ENCODE measurements around the gene EIF4E. TPM values are rescaled to one million over a fixed set of nuclear protein-coding genes. Genes with fewer than 3 reads are reported as not detected.

EIF4E gene
- total RNA-seq, result 151 and 156 TPM in 2 replicates

GRCh38 chr4:98928505-98929340 is at the start of gene EIF4E:
Gene EIF4E (minus strand): TSS chr4:98929133. CDS start chr4:98929112, 21 bp downstream.
- peak; percentile 98 for DNase-seq
- intact Hi-C loops (cut with micrococcal nuclease), result loop anchor here (1.0 to 10.0 kb wide), 13 partner anchors 67 to 1022 kb away; partner anchors contain the start of genes ADH5, H2AZ1, METAP1 and RAP1GDS1
- Mint-ChIP-seq H3K4me1 (peaks cover 38% of the 10 kb centered on the region), H3K9me3 (no peaks in the 10 kb centered on the region), H3K4me3 (peak within 1 kb of the TSS; percentile 90), H3K27ac (peak within 1 kb of the TSS; percentile 97), H3K27me3 (no peaks in the 10 kb centered on the region), H3K36me3 (ENCODE audit: low read depth) (peaks cover 16% of the 10 kb centered on the region)

- Mint-ChIP-seq H3K9me3 (no peaks in the 10 kb centered on the region), H3K36me3 (ENCODE audit: low read depth) (no peaks in the 10 kb centered on the region), H3K27me3 (peaks cover 18% of the 10 kb centered on the region), H3K4me3 (no peak overlapping the region), H3K4me1 (no peaks in the 10 kb centered on the region), H3K27ac (no peak overlapping the region)
- DNase-seq, result no peak
- intact Hi-C loops (cut with micrococcal nuclease), result no loop called here
Measured at GRCh38 chr4:98977557-98977956, 48.6 kb upstream of the EIF4E start.

- H3K27me3 Mint-ChIP-seq, result peaks cover 19% of the 10 kb centered on the region
- no peak for DNase-seq
- H3K4me3 Mint-ChIP-seq, result no peak overlapping the region
- no peaks in the 10 kb centered on the region for H3K9me3 Mint-ChIP-seq
- no peak overlapping the region for H3K27ac Mint-ChIP-seq
- H3K36me3 Mint-ChIP-seq (ENCODE audit: low read depth), result no peaks in the 10 kb centered on the region
- H3K4me1 Mint-ChIP-seq, result no peaks in the 10 kb centered on the region
- intact Hi-C loops (cut with micrococcal nuclease), result no loop called here
Measured at GRCh38 chr4:98976716-98977115, 47.8 kb upstream of the EIF4E start.

- H3K27ac Mint-ChIP-seq, result no peak overlapping the region
- H3K9me3 Mint-ChIP-seq, result no peaks in the 10 kb centered on the region
- no peak overlapping the region for H3K4me3 Mint-ChIP-seq
- H3K36me3 Mint-ChIP-seq (ENCODE audit: low read depth), result no peaks in the 10 kb centered on the region
- no peak for DNase-seq
- peaks cover 39% of the 10 kb centered on the region for H3K27me3 Mint-ChIP-seq
- H3K4me1 Mint-ChIP-seq, result no peaks in the 10 kb centered on the region
- intact Hi-C loops (cut with micrococcal nuclease), result no loop called here
Measured at GRCh38 chr4:98969878-98970785, 41.2 kb upstream of the EIF4E start.

GRCh38 chr4:98967786-98968329 is 38.9 kb upstream of the EIF4E start:
- peaks cover 2% of the 10 kb centered on the region for H3K4me1 Mint-ChIP-seq
- no peaks in the 10 kb centered on the region for H3K36me3 Mint-ChIP-seq (ENCODE audit: low read depth)
- peaks cover 26% of the 10 kb centered on the region for H3K27me3 Mint-ChIP-seq
- H3K4me3 Mint-ChIP-seq, result no peak overlapping the region
- no peak overlapping the region for H3K27ac Mint-ChIP-seq
- no peak for DNase-seq
- no peaks in the 10 kb centered on the region for H3K9me3 Mint-ChIP-seq
- intact Hi-C loops (cut with micrococcal nuclease), result no loop called here

- Mint-ChIP-seq H3K27ac (no peak overlapping the region), H3K27me3 (peaks cover 26% of the 10 kb centered on the region), H3K36me3 (ENCODE audit: low read depth) (no peaks in the 10 kb centered on the region), H3K9me3 (no peaks in the 10 kb centered on the region), H3K4me3 (no peak overlapping the region), H3K4me1 (peaks cover 2% of the 10 kb centered on the region)
- no peak for DNase-seq
- intact Hi-C loops (cut with micrococcal nuclease), result no loop called here
Measured at GRCh38 chr4:98966926-98967325, 38.0 kb upstream of the EIF4E start.

- H3K4me1 Mint-ChIP-seq, result peaks cover 2% of the 10 kb centered on the region
- no peaks in the 10 kb centered on the region for H3K36me3 Mint-ChIP-seq (ENCODE audit: low read depth)
- peaks cover 12% of the 10 kb centered on the region for H3K27me3 Mint-ChIP-seq
- no peak overlapping the region for H3K4me3 Mint-ChIP-seq
- intact Hi-C loops (cut with micrococcal nuclease), result no loop called here
- no peak overlapping the region for H3K27ac Mint-ChIP-seq
- no peaks in the 10 kb centered on the region for H3K9me3 Mint-ChIP-seq
- DNase-seq, result no peak
Measured at GRCh38 chr4:98963538-98964433, 34.9 kb upstream of the EIF4E start.

- Mint-ChIP-seq H3K4me1 (peaks cover 2% of the 10 kb centered on the region), H3K27me3 (peaks cover 4% of the 10 kb centered on the region), H3K4me3 (no peak overlapping the region), H3K27ac (no peak overlapping the region), H3K9me3 (no peaks in the 10 kb centered on the region), H3K36me3 (ENCODE audit: low read depth) (no peaks in the 10 kb centered on the region)
- intact Hi-C loops (cut with micrococcal nuclease), result no loop called here
- DNase-seq, result peak; percentile 33
Measured at GRCh38 chr4:98961770-98962169, 32.8 kb upstream of the EIF4E start.

GRCh38 chr4:98959411-98959810 is 30.5 kb upstream of the EIF4E start:
- H3K27me3 Mint-ChIP-seq, result peaks cover 7% of the 10 kb centered on the region
- H3K27ac Mint-ChIP-seq, result no peak overlapping the region
- no peaks in the 10 kb centered on the region for H3K36me3 Mint-ChIP-seq (ENCODE audit: low read depth)
- intact Hi-C loops (cut with micrococcal nuclease), result no loop called here
- no peaks in the 10 kb centered on the region for H3K4me1 Mint-ChIP-seq
- no peaks in the 10 kb centered on the region for H3K9me3 Mint-ChIP-seq
- no peak for DNase-seq
- no peak overlapping the region for H3K4me3 Mint-ChIP-seq

GRCh38 chr4:98958065-98958464 is 29.1 kb upstream of the EIF4E start:
- Mint-ChIP-seq H3K36me3 (ENCODE audit: low read depth) (no peaks in the 10 kb centered on the region), H3K4me3 (no peak overlapping the region), H3K4me1 (no peaks in the 10 kb centered on the region), H3K27ac (no peak overlapping the region), H3K27me3 (peaks cover 12% of the 10 kb centered on the region), H3K9me3 (no peaks in the 10 kb centered on the region)
- intact Hi-C loops (cut with micrococcal nuclease), result no loop called here
- no peak for DNase-seq

GRCh38 chr4:98955229-98955628 is 26.3 kb upstream of the EIF4E start:
- H3K9me3 Mint-ChIP-seq, result no peaks in the 10 kb centered on the region
- intact Hi-C loops (cut with micrococcal nuclease), result no loop called here
- no peak overlapping the region for H3K4me3 Mint-ChIP-seq
- no peak overlapping the region for H3K27ac Mint-ChIP-seq
- H3K27me3 Mint-ChIP-seq, result peaks cover 12% of the 10 kb centered on the region
- H3K36me3 Mint-ChIP-seq (ENCODE audit: low read depth), result no peaks in the 10 kb centered on the region
- no peak for DNase-seq
- no peaks in the 10 kb centered on the region for H3K4me1 Mint-ChIP-seq

- H3K4me1 Mint-ChIP-seq, result no peaks in the 10 kb centered on the region
- intact Hi-C loops (cut with micrococcal nuclease), result no loop called here
- no peaks in the 10 kb centered on the region for H3K9me3 Mint-ChIP-seq
- H3K27me3 Mint-ChIP-seq, result peaks cover 10% of the 10 kb centered on the region
- no peak overlapping the region for H3K27ac Mint-ChIP-seq
- no peak for DNase-seq
- no peak overlapping the region for H3K4me3 Mint-ChIP-seq
- H3K36me3 Mint-ChIP-seq (ENCODE audit: low read depth), result no peaks in the 10 kb centered on the region
Measured at GRCh38 chr4:98951710-98952109, 22.8 kb upstream of the EIF4E start.

GRCh38 chr4:98950925-98951324 is 22.0 kb upstream of the EIF4E start:
- intact Hi-C loops (cut with micrococcal nuclease), result no loop called here
- no peaks in the 10 kb centered on the region for H3K9me3 Mint-ChIP-seq
- no peaks in the 10 kb centered on the region for H3K4me1 Mint-ChIP-seq
- H3K27me3 Mint-ChIP-seq, result peaks cover 8% of the 10 kb centered on the region
- no peak for DNase-seq
- no peaks in the 10 kb centered on the region for H3K36me3 Mint-ChIP-seq (ENCODE audit: low read depth)
- no peak overlapping the region for H3K4me3 Mint-ChIP-seq
- H3K27ac Mint-ChIP-seq, result no peak overlapping the region

Measured in activated CD4-positive, alpha-beta T cell treated with anti-CD3 and anti-CD28 coated beads, Interleukin-2, amount 10 ng/mL, durations not matched to agents 24 days and 14 days (primary cell).